Erythroblast (primary cell): ENCODE data around the gene BRD7.

Experiments used
- GATA1 ChIP-seq: IDR thresholded peaks from 2 replicates; pipeline ENCODE4 v1.6.1; 2011; ENCODE audit warnings: low read depth, mild to moderate bottlenecking, control low read depth, low read length, moderate library complexity
- POLR2A ChIP-seq: IDR thresholded peaks from 2 replicates; pipeline ENCODE4 v1.6.1; 2011; ENCODE audit warnings: mild to moderate bottlenecking, low read length

DNA sequence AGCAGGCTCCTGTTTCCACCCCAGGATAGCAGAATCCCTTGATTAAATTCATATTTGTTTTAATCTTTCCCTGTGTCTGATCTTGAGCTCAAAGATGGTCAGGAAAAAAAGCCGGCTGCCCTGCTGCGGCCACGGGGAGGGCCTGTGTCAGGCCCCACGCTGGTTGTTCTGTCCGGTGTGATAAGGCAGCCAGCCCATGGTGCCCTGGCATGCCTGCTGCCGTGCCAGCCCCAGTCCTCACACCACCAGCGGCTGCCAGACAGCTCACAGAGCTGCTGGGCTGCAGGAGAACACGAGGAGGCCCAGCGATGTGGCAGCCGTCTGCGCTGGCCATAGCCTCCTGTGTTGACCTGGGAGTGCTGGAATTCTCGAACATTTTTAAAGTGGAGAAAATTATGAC, 34.7 kb upstream of the BRD7 start:
- TF ChIP-seq POLR2A (no peak), GATA1 (no peak)
